ENCODE measurements around the gene ANKS4B. TPM values are rescaled to one million over a fixed set of nuclear protein-coding genes. Genes with fewer than 3 reads are reported as not detected.
"Not testable (repeated sequence)": the region's sequence is repeated elsewhere in the genome, so short reads cannot be mapped to it uniquely, and the experiment has no call there.

The ANKS4B gene
- total RNA-seq, 2 donors from 2014 or later: 0.78 TPM; not detected in 1

DNA sequence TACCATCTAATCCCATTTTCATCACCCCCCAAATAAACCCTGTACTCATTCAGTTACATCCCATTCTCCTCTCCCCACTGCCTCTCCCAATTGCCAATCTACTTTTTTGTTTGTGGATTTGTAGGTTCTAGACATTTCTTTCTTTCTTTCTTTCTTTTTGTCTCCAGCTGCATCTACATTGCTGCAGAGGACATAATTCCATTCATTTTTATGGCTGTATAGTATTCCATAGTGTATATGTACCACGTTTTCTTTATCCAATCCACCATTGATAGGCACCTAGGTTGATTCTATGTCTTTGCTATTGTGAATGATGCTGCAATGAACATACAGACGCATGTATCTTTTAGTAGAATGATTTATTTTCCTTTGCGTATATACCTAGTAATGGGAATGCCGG, 50.9 kb downstream of the ANKS4B start:
- no peak for DNase-seq
- Histone ChIP-seq H3K9me3 (no peaks in the 10 kb centered on the region), H3K4me1 (peaks cover 7% of the 10 kb centered on the region), H3K36me3 (replicated peaks in 1 of 2; ENCODE audit: insufficient read depth in 1 of 2, low read depth in 2 of 2) (no peaks in the 10 kb centered on the region), H3K27ac (no peak overlapping the region), H3K27me3 (peaks cover 0 to 5% of the 10 kb centered on the region in 2 donors), H3K4me3 (no peak overlapping the region)
- intact Hi-C loops (cut with DNase I): no loop called here
- ATAC-seq: no peak
- 70 to 78% methylated on average over 4 of the region's 4 CpGs for WGBS, 2 donors
- no peak for TF ChIP-seq POLR2A (IDR thresholded peaks at IDR 0.05)
- TF ChIP-seq, protein P1, sequence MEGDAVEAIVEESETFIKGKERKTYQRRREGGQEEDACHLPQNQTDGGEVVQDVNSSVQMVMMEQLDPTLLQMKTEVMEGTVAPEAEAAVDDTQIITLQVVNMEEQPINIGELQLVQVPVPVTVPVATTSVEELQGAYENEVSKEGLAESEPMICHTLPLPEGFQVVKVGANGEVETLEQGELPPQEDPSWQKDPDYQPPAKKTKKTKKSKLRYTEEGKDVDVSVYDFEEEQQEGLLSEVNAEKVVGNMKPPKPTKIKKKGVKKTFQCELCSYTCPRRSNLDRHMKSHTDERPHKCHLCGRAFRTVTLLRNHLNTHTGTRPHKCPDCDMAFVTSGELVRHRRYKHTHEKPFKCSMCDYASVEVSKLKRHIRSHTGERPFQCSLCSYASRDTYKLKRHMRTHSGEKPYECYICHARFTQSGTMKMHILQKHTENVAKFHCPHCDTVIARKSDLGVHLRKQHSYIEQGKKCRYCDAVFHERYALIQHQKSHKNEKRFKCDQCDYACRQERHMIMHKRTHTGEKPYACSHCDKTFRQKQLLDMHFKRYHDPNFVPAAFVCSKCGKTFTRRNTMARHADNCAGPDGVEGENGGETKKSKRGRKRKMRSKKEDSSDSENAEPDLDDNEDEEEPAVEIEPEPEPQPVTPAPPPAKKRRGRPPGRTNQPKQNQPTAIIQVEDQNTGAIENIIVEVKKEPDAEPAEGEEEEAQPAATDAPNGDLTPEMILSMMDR (IDR thresholded peaks at IDR 0.05): no peak

DNA sequence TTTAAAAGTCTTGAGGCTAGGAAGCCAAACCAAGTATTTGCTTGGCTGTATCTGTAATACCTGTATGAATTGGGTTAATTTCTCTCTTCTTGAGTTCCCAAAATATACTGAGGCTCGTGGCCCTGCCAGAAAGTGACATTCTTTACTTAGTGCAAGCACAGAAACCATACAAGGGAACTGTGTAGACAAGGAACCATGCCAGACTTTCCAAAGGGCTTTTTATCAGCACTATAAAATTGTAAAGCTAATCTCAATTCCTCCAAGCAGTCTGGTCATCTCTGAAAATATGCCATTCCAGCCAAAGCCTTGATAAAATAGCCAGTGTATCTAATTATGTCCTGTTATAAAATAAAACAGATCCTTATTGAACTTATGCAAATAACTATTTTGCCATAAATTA, 51.8 kb downstream of the ANKS4B start:
- no peaks in the 10 kb centered on the region for H3K36me3 ChIP-seq (replicated peaks in 1 of 2; ENCODE audit: insufficient read depth in 1 of 2, low read depth in 2 of 2)
- no peak overlapping the region for H3K4me3 ChIP-seq
- DNase-seq (no peak), ATAC-seq (no peak)
- no peak for TF ChIP-seq POLR2A (IDR thresholded peaks at IDR 0.05)
- TF ChIP-seq, protein P1 (IDR thresholded peaks at IDR 0.05): no peak
- no peaks in the 10 kb centered on the region for H3K9me3 ChIP-seq
- no peak overlapping the region for H3K27ac ChIP-seq
- WGBS, 2 donors: 13 to 29% methylated on average over 1 of the region's 1 CpG
- H3K4me1 ChIP-seq: peaks cover 7% of the 10 kb centered on the region
- peaks cover 0 to 5% of the 10 kb centered on the region in 2 donors for H3K27me3 ChIP-seq
- intact Hi-C loops (cut with DNase I): no loop called here

DNA sequence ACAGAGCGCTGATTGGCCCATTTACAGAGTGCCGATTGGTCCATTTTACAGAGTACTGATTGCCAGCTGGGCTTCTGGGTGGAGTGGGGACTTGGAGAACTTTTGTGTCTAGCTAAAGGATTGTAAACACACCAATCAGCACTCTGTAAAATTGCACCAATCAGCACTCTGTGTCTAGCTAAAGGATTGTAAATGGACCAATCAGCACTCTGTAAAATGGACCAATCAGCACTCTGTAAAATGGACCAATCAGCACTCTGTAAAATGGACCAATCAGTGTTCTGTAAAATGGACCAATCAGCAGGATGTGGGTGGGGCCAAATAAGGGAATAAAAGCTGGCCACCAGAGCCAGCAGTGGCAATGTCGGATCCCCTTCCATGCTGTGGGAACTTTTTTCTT, 56.3 kb downstream of the ANKS4B start:
- DNase-seq; H3K4me1 ChIP-seq; ATAC-seq; intact Hi-C loops (cut with DNase I); H3K4me3 ChIP-seq; H3K27ac ChIP-seq; H3K9me3 ChIP-seq; H3K36me3 ChIP-seq (replicated peaks in 1 of 2; ENCODE audit: insufficient read depth in 1 of 2, low read depth in 2 of 2); H3K27me3 ChIP-seq: not testable (repeated sequence)
- 91 to 100% methylated on average over 3 of the region's 3 CpGs for WGBS, 2 donors

DNA sequence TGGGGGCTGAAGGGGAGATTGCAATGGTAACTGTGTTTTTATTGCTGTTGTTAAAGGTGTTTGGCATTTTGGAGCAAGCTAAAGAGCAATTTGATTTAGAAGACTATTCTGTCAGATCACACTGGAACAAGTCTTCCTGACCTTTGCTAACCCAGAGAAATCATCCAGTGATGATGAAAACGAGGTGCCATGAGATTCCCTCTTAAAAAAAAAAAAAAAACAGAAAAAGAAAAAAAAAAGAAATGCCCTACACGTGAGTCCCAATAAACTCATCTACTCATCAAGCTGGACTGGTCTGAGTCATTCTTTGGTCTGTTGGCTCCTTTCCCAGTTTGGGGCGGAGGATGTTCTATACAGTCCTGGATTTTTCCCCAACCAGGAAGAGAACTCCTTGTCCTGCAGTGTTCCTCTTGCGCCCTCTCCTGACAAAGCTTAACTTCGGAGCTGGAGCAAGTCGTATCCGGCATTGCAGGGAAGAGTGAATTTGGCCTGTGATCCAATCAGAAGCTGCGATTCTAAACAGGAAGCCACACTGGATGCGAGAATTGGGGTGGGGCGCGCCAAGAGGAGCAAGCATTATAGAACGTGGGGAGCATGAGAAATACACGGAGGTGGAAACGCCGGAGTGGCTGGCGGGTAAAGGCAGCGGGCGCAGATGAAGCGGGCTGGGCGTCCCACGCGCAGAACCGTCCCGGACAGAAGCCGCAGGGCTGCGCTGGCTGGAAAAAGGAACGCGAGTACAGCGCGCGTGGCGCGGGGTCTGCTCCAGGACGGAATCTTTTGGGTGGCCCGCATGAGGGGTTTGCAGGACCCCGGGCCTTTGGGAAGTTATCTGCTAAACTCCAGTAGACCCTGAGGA, 67.0 kb downstream of the ANKS4B start:
- Histone ChIP-seq H3K27me3 (no peaks in the 10 kb centered on the region), H3K36me3 (replicated peaks in 1 of 2; ENCODE audit: insufficient read depth in 1 of 2, low read depth in 2 of 2) (no peaks in the 10 kb centered on the region), H3K4me3 (peak overlapping the region; percentile 21 to 36), H3K9me3 (no peaks in the 10 kb centered on the region), H3K4me1 (peaks cover 10% of the 10 kb centered on the region), H3K27ac (peak overlapping the region; percentile 64 to 82 (median 72))
- peak; percentile 95 for ATAC-seq
- intact Hi-C loops (cut with DNase I): no loop called here
- TF ChIP-seq POLR2A (IDR thresholded peaks at IDR 0.05): peak; percentile 9 to 69 (median 55)
- TF ChIP-seq, protein P1 (IDR thresholded peaks at IDR 0.05): peak; percentile 66 to 98 (median 96)
- peak; percentile 96 to 99 (median 98) for DNase-seq
- 0 to 1% methylated on average over 28 to 36 of the region's 36 CpGs for WGBS, 2 donors

DNA sequence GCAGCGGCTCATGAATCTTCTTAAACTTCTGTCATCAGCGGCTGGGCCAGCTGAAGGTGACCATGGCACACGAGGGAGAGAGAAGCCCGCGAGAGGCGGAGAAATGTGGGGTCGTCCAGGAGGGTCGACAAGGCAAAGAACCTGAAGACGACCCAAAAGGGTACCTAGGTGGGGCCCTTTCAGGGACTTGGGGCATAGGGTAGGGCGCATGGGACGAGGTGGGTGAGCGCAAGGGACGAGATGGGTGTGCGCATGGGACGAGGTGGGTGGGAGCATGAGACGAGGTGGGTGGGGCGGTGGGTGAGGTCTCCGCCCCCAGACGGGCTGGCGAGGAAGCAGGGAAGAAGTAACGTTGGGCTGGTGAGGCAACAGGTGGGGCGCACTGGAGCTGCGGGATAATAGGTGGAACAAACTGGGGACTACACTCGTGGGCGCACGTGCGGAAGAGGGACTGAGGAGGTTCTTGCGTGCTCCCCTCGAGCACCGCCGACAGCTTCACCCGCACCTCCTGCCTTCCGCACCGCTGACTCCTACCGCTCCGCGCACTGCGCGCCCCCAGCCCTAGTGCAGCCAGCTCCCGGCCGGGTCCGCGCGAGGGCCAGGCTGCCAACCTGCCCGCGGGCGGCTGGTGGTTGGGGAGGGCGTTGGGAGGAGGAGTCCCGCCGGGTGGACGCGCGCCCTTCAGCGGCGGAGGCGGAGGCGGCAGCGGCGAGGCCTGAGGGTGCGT, 67.8 kb downstream of the ANKS4B start:
- Histone ChIP-seq H3K27me3 (no peaks in the 10 kb centered on the region), H3K36me3 (replicated peaks in 1 of 2; ENCODE audit: insufficient read depth in 1 of 2, low read depth in 2 of 2) (no peaks in the 10 kb centered on the region), H3K4me1 (peaks cover 10% of the 10 kb centered on the region), H3K9me3 (no peaks in the 10 kb centered on the region), H3K4me3 (peak overlapping the region; percentile 21 to 36), H3K27ac (peak overlapping the region; percentile 64 to 82 (median 72))
- intact Hi-C loops (cut with DNase I): no loop called here
- ATAC-seq: peak; percentile 72
- WGBS, 2 donors: 0 to 1% methylated on average over 30 to 60 of the region's 60 CpGs
- TF ChIP-seq, protein P1 (IDR thresholded peaks at IDR 0.05): peak in 5 of 7 experiments; percentile 6 to 39 (median 17)
- peak; percentile 27 to 45 (median 29) for TF ChIP-seq POLR2A (IDR thresholded peaks at IDR 0.05)
- peak; percentile 75 to 84 (median 81) for DNase-seq

Data from body of pancreas (tissue), 4 donors.